A673 (cell line): ENCODE results near the gene APOC3.

ENCODE experiments used
- EZH2 ChIP-seq: fragments of 200-600 bp; sonication (generic); IDR thresholded peaks from 2 replicates; pipeline ENCODE4 v1.6.1; 2017; ENCODE audit warnings: borderline replicate concordance, low read depth, mild to moderate bottlenecking, mixed read lengths, antibody characterized with exemption, low read length; ENCODE audit not compliant: poor library complexity, severe bottlenecking
- TF ChIP-seq, protein P1 (sequence below): fragments of 300-800, 200-600 bp; sonication (generic); conservative IDR thresholded peaks from 2 replicates; pipeline ENCODE4 v1.5.1; 2017; ENCODE audit warnings: low read depth, mild to moderate bottlenecking, antibody characterized with exemption, low read length, moderate library complexity, mixed read lengths

DNA sequence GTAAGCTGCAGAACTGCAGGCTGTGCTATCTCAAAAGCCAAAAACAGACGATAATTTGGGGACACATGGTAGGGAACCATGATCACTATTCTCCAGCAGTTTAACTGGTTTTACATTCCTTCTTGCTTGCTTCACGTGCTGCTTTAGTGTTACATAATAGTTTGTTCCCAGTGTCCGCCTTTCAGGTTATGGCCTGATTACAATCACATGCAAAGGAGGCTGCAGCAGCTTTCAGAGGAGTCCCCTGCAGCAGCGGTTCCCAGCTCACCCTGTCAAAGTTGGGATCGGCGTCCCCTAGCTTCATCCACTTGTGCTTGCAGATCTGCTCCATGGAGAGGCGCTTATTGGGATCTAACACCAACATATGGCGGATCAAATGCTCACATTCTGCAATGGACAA lies 46.9 kb downstream of the APOC3 start:
- TF ChIP-seq, protein P1, sequence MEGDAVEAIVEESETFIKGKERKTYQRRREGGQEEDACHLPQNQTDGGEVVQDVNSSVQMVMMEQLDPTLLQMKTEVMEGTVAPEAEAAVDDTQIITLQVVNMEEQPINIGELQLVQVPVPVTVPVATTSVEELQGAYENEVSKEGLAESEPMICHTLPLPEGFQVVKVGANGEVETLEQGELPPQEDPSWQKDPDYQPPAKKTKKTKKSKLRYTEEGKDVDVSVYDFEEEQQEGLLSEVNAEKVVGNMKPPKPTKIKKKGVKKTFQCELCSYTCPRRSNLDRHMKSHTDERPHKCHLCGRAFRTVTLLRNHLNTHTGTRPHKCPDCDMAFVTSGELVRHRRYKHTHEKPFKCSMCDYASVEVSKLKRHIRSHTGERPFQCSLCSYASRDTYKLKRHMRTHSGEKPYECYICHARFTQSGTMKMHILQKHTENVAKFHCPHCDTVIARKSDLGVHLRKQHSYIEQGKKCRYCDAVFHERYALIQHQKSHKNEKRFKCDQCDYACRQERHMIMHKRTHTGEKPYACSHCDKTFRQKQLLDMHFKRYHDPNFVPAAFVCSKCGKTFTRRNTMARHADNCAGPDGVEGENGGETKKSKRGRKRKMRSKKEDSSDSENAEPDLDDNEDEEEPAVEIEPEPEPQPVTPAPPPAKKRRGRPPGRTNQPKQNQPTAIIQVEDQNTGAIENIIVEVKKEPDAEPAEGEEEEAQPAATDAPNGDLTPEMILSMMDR = no peak
- TF ChIP-seq EZH2 = no peak
